ENCODE measurements around the gene ST6GALNAC3.

The ST6GALNAC3 gene

DNA sequence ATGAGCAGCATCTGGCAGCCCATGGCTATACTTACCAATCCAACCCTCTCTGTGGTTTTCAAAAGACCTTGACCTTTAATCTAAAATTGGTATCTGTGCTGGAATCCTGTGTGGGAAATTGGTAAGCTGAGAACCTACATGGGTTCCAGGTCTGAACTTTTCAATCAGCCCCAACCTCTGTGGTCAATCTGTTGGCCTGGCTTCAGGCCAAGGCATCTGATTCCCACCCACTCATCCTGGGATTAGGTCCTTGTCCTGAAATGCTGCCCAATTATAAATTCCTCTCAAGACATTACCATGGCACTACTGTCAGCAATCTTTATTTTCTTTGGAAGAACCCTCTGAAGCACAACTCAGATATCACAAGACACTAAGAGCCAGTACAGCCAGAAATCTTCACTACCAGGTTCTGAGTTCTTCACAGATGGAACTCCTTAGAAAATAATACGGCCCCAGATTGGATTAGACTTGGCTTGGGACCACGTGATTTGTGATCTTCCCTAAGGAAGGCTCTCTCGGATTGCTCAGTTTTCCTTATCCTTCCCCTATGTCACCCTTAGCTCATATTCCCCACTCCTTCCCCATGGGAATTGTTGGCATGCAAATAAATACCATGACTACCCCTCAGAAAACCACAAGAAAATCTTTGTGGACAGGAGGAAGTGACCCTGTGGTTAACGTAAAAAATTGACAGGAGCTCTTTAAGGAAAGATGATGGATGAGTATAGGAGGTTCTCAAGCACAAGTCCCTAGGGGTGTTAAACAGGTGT is 584.8 kb downstream of the ST6GALNAC3 start:
- TF ChIP-seq, protein P1, sequence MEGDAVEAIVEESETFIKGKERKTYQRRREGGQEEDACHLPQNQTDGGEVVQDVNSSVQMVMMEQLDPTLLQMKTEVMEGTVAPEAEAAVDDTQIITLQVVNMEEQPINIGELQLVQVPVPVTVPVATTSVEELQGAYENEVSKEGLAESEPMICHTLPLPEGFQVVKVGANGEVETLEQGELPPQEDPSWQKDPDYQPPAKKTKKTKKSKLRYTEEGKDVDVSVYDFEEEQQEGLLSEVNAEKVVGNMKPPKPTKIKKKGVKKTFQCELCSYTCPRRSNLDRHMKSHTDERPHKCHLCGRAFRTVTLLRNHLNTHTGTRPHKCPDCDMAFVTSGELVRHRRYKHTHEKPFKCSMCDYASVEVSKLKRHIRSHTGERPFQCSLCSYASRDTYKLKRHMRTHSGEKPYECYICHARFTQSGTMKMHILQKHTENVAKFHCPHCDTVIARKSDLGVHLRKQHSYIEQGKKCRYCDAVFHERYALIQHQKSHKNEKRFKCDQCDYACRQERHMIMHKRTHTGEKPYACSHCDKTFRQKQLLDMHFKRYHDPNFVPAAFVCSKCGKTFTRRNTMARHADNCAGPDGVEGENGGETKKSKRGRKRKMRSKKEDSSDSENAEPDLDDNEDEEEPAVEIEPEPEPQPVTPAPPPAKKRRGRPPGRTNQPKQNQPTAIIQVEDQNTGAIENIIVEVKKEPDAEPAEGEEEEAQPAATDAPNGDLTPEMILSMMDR (IDR thresholded peaks at IDR 0.05): no peak
- TF ChIP-seq ZFX (IDR thresholded peaks at IDR 0.05; ENCODE audit: borderline replicate concordance): no peak
- no peak overlapping the region for H3K27ac ChIP-seq

DNA sequence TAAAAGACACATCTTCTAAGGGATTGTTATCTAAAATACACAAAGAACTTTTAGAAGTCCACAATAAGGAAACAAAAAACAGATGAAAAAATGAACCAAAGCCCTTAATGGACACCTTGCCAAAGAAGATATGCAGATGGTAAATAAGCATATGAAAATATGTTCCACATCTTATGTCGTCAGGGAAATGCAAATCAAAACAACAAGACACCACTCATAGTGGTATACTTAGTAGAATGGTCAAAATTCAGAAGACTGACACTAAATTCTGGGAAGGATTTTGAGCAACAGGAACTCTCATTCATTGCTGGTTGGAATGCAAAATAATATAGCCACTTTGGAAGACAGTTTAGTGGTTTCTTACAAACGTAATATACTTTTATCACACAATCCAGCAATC is 587.0 kb downstream of the ST6GALNAC3 start:
- no peak for TF ChIP-seq ZFX (IDR thresholded peaks at IDR 0.05; ENCODE audit: borderline replicate concordance)
- TF ChIP-seq, protein P1 (IDR thresholded peaks at IDR 0.05): no peak

DNA sequence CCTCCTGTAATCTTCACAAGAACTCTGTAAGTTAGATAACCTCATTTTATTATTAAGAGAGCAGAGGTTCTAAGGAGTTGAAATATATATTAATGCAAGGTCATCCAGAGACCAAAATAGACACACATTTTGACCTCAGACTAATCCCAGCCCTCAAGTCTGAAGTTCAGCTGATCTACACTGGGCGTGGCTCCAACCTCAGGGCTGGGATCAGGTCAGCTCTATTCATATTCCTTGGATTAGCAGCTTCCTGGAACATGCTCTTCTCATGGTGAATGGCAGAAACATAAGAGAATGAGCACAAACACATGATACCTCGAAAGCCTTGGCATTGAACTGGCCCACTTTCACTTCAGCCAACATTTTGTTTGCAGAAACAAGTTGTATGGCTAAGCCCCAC is 592.0 kb downstream of the ST6GALNAC3 start:
- H3K27ac ChIP-seq: no peak overlapping the region

More for the DNA sequence above, 587.0 kb downstream of the ST6GALNAC3 start:
- no peak overlapping the region for H3K27ac ChIP-seq

DNA sequence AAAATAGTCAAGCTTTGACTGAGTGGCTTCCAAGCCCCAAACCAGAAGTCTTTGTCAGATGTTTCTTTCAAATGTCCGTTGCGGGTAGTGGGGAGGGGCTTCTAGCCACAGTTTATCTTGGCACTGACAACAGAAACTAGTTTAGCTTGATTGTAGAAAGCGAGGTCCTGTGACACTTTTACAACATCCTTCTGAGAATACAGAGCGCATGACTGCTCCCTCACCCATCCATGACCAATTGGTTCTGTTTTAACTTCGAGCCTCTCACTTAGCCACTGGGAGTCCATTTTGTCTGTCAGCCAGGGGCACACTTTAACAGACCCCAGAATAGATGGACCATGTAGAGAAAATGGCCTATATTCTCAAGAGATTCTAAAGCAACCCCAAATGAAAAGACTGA is 593.5 kb downstream of the ST6GALNAC3 start:
- H3K27ac ChIP-seq: no peak overlapping the region

More for the DNA sequence above, 592.0 kb downstream of the ST6GALNAC3 start:
- TF ChIP-seq ZFX (IDR thresholded peaks at IDR 0.05; ENCODE audit: borderline replicate concordance): no peak
- TF ChIP-seq, protein P1 (IDR thresholded peaks at IDR 0.05): no peak

DNA sequence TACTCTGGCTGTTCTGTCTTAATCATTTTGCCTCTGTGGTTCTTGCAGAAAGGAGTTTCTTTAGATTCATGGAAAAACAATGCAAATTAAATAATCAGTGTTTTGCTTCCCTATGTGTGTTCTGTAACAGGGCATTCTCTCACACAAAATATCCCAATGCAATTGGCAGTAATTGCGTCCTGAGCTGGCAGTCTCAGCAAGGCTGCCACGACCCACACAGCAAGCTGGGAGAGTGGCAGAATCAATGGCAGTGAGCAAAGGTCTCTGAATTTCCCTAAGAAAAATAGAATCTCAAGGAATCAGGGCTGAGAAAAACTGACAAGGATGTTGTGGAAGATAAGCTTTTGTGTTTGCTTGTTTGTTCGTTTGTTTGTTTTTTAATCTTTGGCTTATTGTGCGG is 594.6 kb downstream of the ST6GALNAC3 start:
- H3K27ac ChIP-seq: no peak overlapping the region
- TF ChIP-seq, protein P1 (IDR thresholded peaks at IDR 0.05): no peak
- TF ChIP-seq ZFX (IDR thresholded peaks at IDR 0.05; ENCODE audit: borderline replicate concordance): no peak

More for the DNA sequence above, 593.5 kb downstream of the ST6GALNAC3 start:
- TF ChIP-seq, protein P1 (IDR thresholded peaks at IDR 0.05): no peak
- TF ChIP-seq ZFX (IDR thresholded peaks at IDR 0.05; ENCODE audit: borderline replicate concordance): no peak

DNA sequence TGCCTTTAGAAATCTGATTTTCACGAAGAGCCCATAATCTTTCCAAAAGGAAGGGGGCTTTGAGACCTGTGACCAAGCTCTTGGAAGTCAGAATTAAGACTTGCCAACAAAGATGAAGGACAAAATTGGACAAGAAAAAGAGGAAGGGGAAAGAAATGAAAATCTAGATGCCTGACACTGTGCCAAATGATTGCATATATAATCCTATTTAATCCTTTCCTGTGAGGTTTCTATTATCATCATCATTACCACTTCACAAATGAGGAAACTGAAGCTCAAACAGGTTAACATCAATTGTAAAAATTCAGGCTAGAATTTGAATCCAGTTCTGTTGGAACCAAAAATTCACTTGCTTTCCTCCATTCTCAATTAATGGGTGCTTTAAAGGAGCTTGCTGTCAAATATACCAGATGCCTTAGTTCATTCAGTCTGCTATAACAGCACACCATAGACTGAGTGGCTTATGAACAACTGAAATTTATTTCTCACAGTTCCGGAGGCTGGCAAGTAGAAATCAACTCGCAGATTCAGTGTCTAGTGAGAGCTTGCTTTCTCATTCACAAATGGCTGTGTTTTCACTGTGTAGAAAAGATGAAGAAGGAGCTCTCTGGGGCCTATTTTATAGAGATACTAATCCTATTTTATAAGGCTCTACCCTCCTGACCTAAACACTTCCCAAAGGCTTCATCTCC is 595.2 kb downstream of the ST6GALNAC3 start:
- no peak for TF ChIP-seq ZFX (IDR thresholded peaks at IDR 0.05; ENCODE audit: borderline replicate concordance)
- TF ChIP-seq, protein P1 (IDR thresholded peaks at IDR 0.05): no peak
- H3K27ac ChIP-seq: no peak overlapping the region

DNA sequence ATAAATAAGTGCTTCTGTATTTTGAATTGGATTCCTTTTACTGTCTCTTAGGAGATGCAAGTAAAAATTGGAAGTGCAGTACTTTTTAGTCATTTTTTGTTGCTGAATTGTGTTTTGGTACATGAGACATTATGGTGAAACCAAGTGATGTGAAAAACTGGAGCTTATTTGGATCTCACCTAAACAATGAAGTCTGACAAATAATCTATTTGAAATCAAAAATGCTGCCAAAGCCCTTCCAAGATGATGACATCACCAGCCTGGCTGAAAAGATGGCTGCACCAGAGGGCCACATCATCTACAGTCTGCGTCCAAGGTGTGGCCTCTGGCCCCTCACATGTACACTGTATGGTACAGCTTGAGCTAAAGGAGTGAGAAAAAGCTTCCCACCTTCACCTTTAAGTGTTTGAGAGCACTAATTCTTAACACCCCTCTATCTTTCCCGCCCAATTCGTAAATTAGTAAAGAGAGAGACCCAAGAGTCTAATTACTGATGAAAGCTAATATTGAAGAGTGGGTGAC is 600.2 kb downstream of the ST6GALNAC3 start:
- TF ChIP-seq ZFX (IDR thresholded peaks at IDR 0.05; ENCODE audit: borderline replicate concordance): no peak
- TF ChIP-seq, protein P1 (IDR thresholded peaks at IDR 0.05): no peak
- H3K27ac ChIP-seq: no peak overlapping the region

Data from 22Rv1 (cell line).